Gastroesophageal sphincter (tissue), 4 donors: ENCODE measurements around the gene GRWD1. TPM values are rescaled to one million over a fixed set of nuclear protein-coding genes. Genes with fewer than 3 reads are reported as not detected.

ENCODE experiments used
- ATAC-seq: fragments of 150-250 bp; one replicate; pipeline ENCODE4 v1.9.1; 2016; ENCODE audit warnings: mild to moderate bottlenecking, moderate library complexity
- H3K27ac ChIP-seq, 4 donors: fragments of 200-600 bp; sonication (generic) in 3 of 4; 1 replicate in 3 of 4; 2 replicates in 1 of 4; pipeline ENCODE4 v1.5.1; 2016 to 2019
- H3K27me3 ChIP-seq: fragments of 200-600 bp; sonication (generic); one replicate; pipeline ENCODE4 v1.5.1; 2019
- H3K36me3 ChIP-seq, 2 donors: fragments of 200-600 bp; sonication (generic); one replicate each; pipeline ENCODE4 v1.5.1; 2019; ENCODE audit warnings: control low read depth in 1 of 2
- H3K4me1 ChIP-seq, 3 donors: fragments of 200-600 bp; sonication (generic); 1 replicate in 2 of 3; 2 replicates in 1 of 3; pipeline ENCODE4 v1.5.1; 2016 to 2019; ENCODE audit warnings: control low read depth in 2 of 3
- H3K4me3 ChIP-seq, 2 donors: fragments of 200-600 bp; sonication (generic); one replicate each; pipeline ENCODE4 v1.5.1; 2019; ENCODE audit warnings: mild to moderate bottlenecking in 1 of 2, moderate library complexity in 1 of 2
- H3K9me3 ChIP-seq, 3 donors: fragments of 200-600 bp; sonication (generic); one replicate each; pipeline ENCODE4 v1.5.1; 2017 to 2019; ENCODE audit warnings: control low read depth in 2 of 3
- EP300 ChIP-seq: sonication (generic); formaldehyde crosslinking; IDR thresholded peaks from one replicate; pipeline ENCODE4 v1.6.1; 2017; ENCODE audit warnings: antibody characterized with exemption, mild to moderate bottlenecking
- POLR2A ChIP-seq, 2 donors: fragments of 450-650 bp; IDR thresholded peaks; one replicate each; pipeline ENCODE4 v1.6.1; 2017; ENCODE audit warnings: antibody characterized with exemption in 2 of 2, mild to moderate bottlenecking in 2 of 2, moderate library complexity in 1 of 2
- POLR2AphosphoS5 ChIP-seq: sonication (generic); formaldehyde crosslinking; IDR thresholded peaks from one replicate; pipeline ENCODE4 v1.6.1; 2017; ENCODE audit warnings: antibody characterized with exemption
- WGBS, 2 donors: methylation state at CpG; one replicate each; pipeline ENCODE4 v1.1.5; 2018; ENCODE audit warnings: low coverage in 1 of 2; 5-methylcytosine and 5-hydroxymethylcytosine counted together
- total RNA-seq, 4 donors: library from RNA; depleted of rRNA; stranded (reverse); fragments of >200 nt; gene quantifications; one replicate each; pipeline ENCODE4 v1.1.0, GENCODE V29; 2016
- TF ChIP-seq, protein P1 (sequence below), 4 experiments: fragments of 200-600 bp in 2 of 4; fragments of 450-650 bp in 2 of 4; sonication (generic) in 1 of 4; IDR thresholded peaks; one replicate each; pipeline ENCODE4 v1.5.1; 2017 to 2019; ENCODE audit warnings: antibody characterized with exemption in 4 of 4, mild to moderate bottlenecking in 2 of 4, moderate library complexity in 2 of 4

GRWD1 gene
- total RNA-seq, 4 donors from 2014 or later, result 28.9 to 33.1 (median 32.7) TPM

GRCh38 chr19:48474084-48474592, 28.4 kb downstream of the GRWD1 start:
- Histone ChIP-seq H3K27me3 (no peaks in the 10 kb centered on the region), H3K27ac (no peak overlapping the region), H3K4me3 (no peak overlapping the region), H3K4me1 (peaks cover 0 to 29% (median 7%) of the 10 kb centered on the region in 3 donors), H3K36me3 (peaks cover 0 to 91% of the 10 kb centered on the region in 2 donors), H3K9me3 (no peaks in the 10 kb centered on the region)
- 84 to 88% methylated on average over 4 to 6 of the region's 16 CpGs for WGBS, 2 donors
- no peak for TF ChIP-seq POLR2AphosphoS5
- TF ChIP-seq, protein P1, sequence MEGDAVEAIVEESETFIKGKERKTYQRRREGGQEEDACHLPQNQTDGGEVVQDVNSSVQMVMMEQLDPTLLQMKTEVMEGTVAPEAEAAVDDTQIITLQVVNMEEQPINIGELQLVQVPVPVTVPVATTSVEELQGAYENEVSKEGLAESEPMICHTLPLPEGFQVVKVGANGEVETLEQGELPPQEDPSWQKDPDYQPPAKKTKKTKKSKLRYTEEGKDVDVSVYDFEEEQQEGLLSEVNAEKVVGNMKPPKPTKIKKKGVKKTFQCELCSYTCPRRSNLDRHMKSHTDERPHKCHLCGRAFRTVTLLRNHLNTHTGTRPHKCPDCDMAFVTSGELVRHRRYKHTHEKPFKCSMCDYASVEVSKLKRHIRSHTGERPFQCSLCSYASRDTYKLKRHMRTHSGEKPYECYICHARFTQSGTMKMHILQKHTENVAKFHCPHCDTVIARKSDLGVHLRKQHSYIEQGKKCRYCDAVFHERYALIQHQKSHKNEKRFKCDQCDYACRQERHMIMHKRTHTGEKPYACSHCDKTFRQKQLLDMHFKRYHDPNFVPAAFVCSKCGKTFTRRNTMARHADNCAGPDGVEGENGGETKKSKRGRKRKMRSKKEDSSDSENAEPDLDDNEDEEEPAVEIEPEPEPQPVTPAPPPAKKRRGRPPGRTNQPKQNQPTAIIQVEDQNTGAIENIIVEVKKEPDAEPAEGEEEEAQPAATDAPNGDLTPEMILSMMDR (IDR thresholded peaks at IDR 0.05), result no peak
- TF ChIP-seq POLR2A (IDR thresholded peaks at IDR 0.05), result no peak
- no peak for TF ChIP-seq EP300
- ATAC-seq, result no peak

DNA sequence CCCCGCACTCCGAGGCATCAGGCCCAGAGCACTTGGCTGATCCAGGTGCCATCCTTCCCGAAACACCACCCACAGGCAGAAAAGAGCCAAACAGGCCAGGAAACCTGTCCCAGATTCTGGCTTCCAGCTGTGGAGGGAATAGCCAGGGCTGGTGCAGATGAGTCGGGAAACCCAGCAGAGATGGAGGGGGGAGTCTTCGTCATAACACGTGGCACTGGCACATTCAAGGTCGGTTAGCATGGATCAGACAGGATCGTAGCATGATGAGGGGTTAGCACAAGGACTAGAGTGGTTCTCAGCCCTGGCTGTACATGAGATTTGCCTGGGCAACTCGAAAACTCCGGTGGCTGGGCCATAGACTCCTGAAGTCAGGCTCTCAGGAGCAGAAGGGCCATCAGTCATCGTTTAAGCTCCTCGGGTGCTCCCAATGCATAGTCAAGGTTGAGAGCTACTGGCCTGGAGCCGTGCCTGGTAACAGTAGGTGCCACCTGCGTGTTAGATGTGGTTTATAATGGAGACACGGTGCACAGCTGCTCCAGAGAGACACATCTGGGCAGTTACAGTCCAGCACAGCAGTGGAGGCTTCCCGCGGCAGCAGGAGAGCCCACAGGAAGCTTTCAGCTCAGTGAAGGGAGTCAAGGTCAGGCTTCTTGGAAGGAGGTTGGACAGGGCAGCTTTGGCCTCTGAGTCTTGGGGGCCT, 29.7 kb downstream of the GRWD1 start:
- ATAC-seq, result no peak
- no peaks in the 10 kb centered on the region for H3K9me3 ChIP-seq
- no peak overlapping the region for H3K4me3 ChIP-seq
- no peak overlapping the region for H3K27ac ChIP-seq
- TF ChIP-seq, protein P1 (IDR thresholded peaks at IDR 0.05), result no peak
- no peak for TF ChIP-seq POLR2A (IDR thresholded peaks at IDR 0.05)
- TF ChIP-seq POLR2AphosphoS5, result no peak
- TF ChIP-seq EP300, result no peak
- peaks cover 0 to 29% (median 2%) of the 10 kb centered on the region in 3 donors for H3K4me1 ChIP-seq
- no peaks in the 10 kb centered on the region for H3K27me3 ChIP-seq
- 76 to 97% methylated on average over 4 to 6 of the region's 17 CpGs for WGBS, 2 donors
- H3K36me3 ChIP-seq, result peaks cover 0 to 90% of the 10 kb centered on the region in 2 donors

DNA sequence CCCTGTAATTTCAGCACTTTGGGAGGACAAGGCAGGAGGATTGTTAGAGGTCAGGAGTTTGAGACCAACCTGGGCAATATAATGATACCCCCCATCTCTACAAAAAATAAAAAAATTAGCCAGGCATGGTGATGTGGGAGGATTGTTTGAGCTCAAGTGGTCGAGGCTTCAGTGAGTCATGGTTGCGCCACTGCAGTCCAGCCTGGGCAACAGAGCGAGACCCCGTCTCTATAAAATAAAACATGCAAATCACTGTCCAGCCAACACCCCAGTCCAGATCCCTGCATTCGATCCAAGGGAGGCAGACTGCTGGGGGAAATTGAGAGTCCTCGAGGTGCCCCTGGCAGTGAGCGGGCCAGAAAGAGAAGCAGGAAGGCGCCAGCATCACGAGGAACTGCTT, 30.4 kb downstream of the GRWD1 start:
- whole genome bisulfite sequencing, 2 donors, result 78 to 89% methylated on average over 4 of the region's 9 CpGs
- no peak for ATAC-seq
- H3K36me3 ChIP-seq, result peaks cover 0 to 83% of the 10 kb centered on the region in 2 donors
- H3K4me3 ChIP-seq, result no peak overlapping the region
- no peak overlapping the region for H3K27ac ChIP-seq
- TF ChIP-seq POLR2AphosphoS5 (no peak), EP300 (no peak), POLR2A (IDR thresholded peaks at IDR 0.05) (no peak)
- TF ChIP-seq, protein P1 (IDR thresholded peaks at IDR 0.05), result no peak
- H3K4me1 ChIP-seq, result peaks cover 0 to 29% (median 3%) of the 10 kb centered on the region in 3 donors
- no peaks in the 10 kb centered on the region for H3K27me3 ChIP-seq
- H3K9me3 ChIP-seq, result no peaks in the 10 kb centered on the region

GRCh38 chr19:48477067-48477685, 31.4 kb downstream of the GRWD1 start:
- H3K4me1 ChIP-seq, result peaks cover 0 to 29% (median 3%) of the 10 kb centered on the region in 3 donors
- peaks cover 0 to 73% of the 10 kb centered on the region in 2 donors for H3K36me3 ChIP-seq
- no peaks in the 10 kb centered on the region for H3K9me3 ChIP-seq
- ATAC-seq, result no peak
- H3K27ac ChIP-seq, result peak overlapping the region in 1 of 4 donors; percentile 36
- WGBS, 2 donors, result 46 to 77% methylated on average over 3 to 4 of the region's 10 CpGs
- no peaks in the 10 kb centered on the region for H3K27me3 ChIP-seq
- no peak overlapping the region for H3K4me3 ChIP-seq
- TF ChIP-seq EP300 (no peak), POLR2A (IDR thresholded peaks at IDR 0.05) (no peak), POLR2AphosphoS5 (no peak)
- TF ChIP-seq, protein P1 (IDR thresholded peaks at IDR 0.05), result no peak
